ENCODE results near the gene CYTH3.

The CYTH3 gene

GRCh38 chr7:6188389-6188788 is 84.0 kb downstream of the CYTH3 start:
- DNase-seq: no peak

- DNase-seq: no peak
These were observed 85.8 kb downstream of the CYTH3 start for GRCh38 chr7:6186577-6186976.

GRCh38 chr7:6182993-6183392 is 89.4 kb downstream of the CYTH3 start:
- DNase-seq: no peak

GRCh38 chr7:6181136-6181535 is 91.3 kb downstream of the CYTH3 start:
- no peak for DNase-seq

- no peak for DNase-seq
These were observed 92.1 kb downstream of the CYTH3 start for GRCh38 chr7:6180344-6180725.

GRCh38 chr7:6179620-6180343 is 92.6 kb downstream of the CYTH3 start:
- no peak for DNase-seq

- no peak for DNase-seq
These were observed 94.0 kb downstream of the CYTH3 start for GRCh38 chr7:6178298-6179029.

GRCh38 chr7:6175645-6176044 is 96.8 kb downstream of the CYTH3 start:
- DNase-seq: no peak

- DNase-seq: no peak
These were observed 99.5 kb downstream of the CYTH3 start for GRCh38 chr7:6172910-6173295.

- no peak for DNase-seq
These were observed 100.1 kb downstream of the CYTH3 start for GRCh38 chr7:6172224-6172909.

- DNase-seq: no peak
These were observed 100.7 kb downstream of the CYTH3 start for GRCh38 chr7:6171532-6172223.

GRCh38 chr7:6170571-6171531 is 101.6 kb downstream of the CYTH3 start:
- no peak for DNase-seq

GRCh38 chr7:6169805-6170520 is 102.5 kb downstream of the CYTH3 start:
- no peak for DNase-seq

- DNase-seq: no peak
These were observed 104.0 kb downstream of the CYTH3 start for GRCh38 chr7:6168477-6168868.

GRCh38 chr7:6167587-6168476 is 104.6 kb downstream of the CYTH3 start:
- DNase-seq: no peak

GRCh38 chr7:6167004-6167551 is 105.3 kb downstream of the CYTH3 start:
- DNase-seq: no peak

- DNase-seq: no peak
These were observed 106.0 kb downstream of the CYTH3 start for GRCh38 chr7:6166443-6166891.

- no peak for DNase-seq
These were observed 106.7 kb downstream of the CYTH3 start for GRCh38 chr7:6165521-6166320.

- DNase-seq: no peak
These were observed 107.3 kb downstream of the CYTH3 start for GRCh38 chr7:6165075-6165474.
